WERI-Rb-1 (cell line): ENCODE data around the gene ATXN7L3.

Source experiments
- DNase-seq: peaks from one replicate; pipeline ENCODE4 v3.0.0-alpha.2; 2020
- H3K27ac ChIP-seq: fragments of 250-450 bp; sonication (Bioruptor Pico); 2 replicates; pipeline ENCODE4 v1.5.1; 2020; ENCODE audit warnings: mild to moderate bottlenecking, moderate library complexity
- H3K27me3 ChIP-seq: fragments of 250-450 bp; sonication (Bioruptor Pico); 2 replicates; pipeline ENCODE4 v1.5.1; 2021; ENCODE audit warnings: mild to moderate bottlenecking, low read depth, moderate library complexity; ENCODE audit not compliant: insufficient read depth, severe bottlenecking
- H3K36me3 ChIP-seq: fragments of 250-450 bp; sonication (Bioruptor Pico); 2 replicates; pipeline ENCODE4 v1.5.1; 2020; ENCODE audit warnings: mild to moderate bottlenecking, moderate library complexity
- H3K4me3 ChIP-seq: 2 replicates; pipeline ENCODE4 v1.5.1; 2011; ENCODE audit warnings: low read depth, mild to moderate bottlenecking, control low read depth, low read length
- H3K9me3 ChIP-seq: fragments of 250-450 bp; sonication (Bioruptor Pico); 2 replicates; pipeline ENCODE4 v1.5.1; 2021; ENCODE audit warnings: mild to moderate bottlenecking, moderate library complexity; ENCODE audit not compliant: severe bottlenecking
- TF ChIP-seq, protein P1 (sequence below): IDR thresholded peaks from 2 replicates; pipeline ENCODE4 v1.5.1; 2011; ENCODE audit warnings: low read depth, mild to moderate bottlenecking, control low read depth, inconsistent platforms, low read length

ATXN7L3 gene

DNA sequence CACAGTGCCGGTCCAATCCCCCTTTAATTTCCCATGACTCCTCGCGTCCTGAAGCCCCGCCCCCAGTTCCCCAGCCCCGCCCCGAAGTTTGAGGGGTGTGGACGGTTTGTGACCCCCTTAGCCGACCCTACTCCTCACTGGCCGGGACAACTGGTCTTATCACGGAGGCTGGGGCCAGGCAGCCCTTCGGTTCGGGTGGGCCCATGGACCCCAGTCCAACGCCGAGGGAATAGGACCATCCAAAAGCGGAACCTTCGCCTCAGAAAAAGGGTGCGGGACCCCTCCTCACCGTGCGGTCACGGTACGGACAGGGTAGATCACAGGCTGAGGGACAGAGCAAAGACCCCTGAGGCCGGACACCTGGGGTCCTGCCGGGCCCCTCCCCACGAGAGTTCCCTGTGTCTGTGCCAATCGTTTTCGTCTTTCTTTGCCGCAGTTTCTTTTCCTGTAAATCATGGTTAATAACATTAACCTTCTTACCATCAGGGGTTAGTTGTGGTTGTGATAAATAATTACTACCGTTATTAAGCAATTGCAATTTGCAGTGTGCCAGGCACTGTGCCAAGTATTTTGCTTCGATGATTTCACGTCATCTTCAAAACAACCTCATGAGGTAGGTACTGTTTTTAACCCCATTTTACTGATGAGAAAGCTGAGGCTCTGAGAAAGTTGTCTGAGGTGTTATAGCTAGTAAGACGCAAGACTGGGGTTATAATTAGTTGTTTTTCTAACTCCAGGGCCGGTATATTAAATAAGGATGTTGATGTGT lies 12.4 kb downstream of the ATXN7L3 start:
- TF ChIP-seq, protein P1, sequence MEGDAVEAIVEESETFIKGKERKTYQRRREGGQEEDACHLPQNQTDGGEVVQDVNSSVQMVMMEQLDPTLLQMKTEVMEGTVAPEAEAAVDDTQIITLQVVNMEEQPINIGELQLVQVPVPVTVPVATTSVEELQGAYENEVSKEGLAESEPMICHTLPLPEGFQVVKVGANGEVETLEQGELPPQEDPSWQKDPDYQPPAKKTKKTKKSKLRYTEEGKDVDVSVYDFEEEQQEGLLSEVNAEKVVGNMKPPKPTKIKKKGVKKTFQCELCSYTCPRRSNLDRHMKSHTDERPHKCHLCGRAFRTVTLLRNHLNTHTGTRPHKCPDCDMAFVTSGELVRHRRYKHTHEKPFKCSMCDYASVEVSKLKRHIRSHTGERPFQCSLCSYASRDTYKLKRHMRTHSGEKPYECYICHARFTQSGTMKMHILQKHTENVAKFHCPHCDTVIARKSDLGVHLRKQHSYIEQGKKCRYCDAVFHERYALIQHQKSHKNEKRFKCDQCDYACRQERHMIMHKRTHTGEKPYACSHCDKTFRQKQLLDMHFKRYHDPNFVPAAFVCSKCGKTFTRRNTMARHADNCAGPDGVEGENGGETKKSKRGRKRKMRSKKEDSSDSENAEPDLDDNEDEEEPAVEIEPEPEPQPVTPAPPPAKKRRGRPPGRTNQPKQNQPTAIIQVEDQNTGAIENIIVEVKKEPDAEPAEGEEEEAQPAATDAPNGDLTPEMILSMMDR = no peak
- Histone ChIP-seq H3K36me3 (peaks cover 57% of the 10 kb centered on the region), H3K27ac (peak overlapping the region; percentile 96), H3K9me3 (no peaks in the 10 kb centered on the region), H3K27me3 (no peaks in the 10 kb centered on the region), H3K4me3 (peak overlapping the region; percentile 61)
- no peak for DNase-seq

GRCh38 chr17:44186307-44187130 lies 13.2 kb downstream of the ATXN7L3 start, which contains the start of gene TMUB2:
TSS of gene TMUB2 (plus strand) at chr17:44186972. CDS start at chr17:44187709, 737 bp downstream.
- H3K27ac ChIP-seq = peak within 1 kb of the TSS; percentile 96
- TF ChIP-seq, protein P1 = no peak
- peaks cover 57% of the 10 kb centered on the region for H3K36me3 ChIP-seq

GRCh38 chr17:44184212-44184810 lies 15.4 kb downstream of the ATXN7L3 start:
- no peak for DNase-seq
- Histone ChIP-seq H3K27me3 (no peaks in the 10 kb centered on the region), H3K27ac (no peak overlapping the region), H3K9me3 (no peaks in the 10 kb centered on the region), H3K4me3 (no peak overlapping the region), H3K36me3 (peaks cover 43% of the 10 kb centered on the region)
- TF ChIP-seq, protein P1 = no peak

More at GRCh38 chr17:44186307-44187130, 13.2 kb downstream of the ATXN7L3 start, which contains the start of gene TMUB2:
- Histone ChIP-seq H3K27me3 (no peaks in the 10 kb centered on the region), H3K4me3 (peak within 1 kb of the TSS; percentile 61), H3K9me3 (no peaks in the 10 kb centered on the region)
- DNase-seq = peak; percentile 100

DNA sequence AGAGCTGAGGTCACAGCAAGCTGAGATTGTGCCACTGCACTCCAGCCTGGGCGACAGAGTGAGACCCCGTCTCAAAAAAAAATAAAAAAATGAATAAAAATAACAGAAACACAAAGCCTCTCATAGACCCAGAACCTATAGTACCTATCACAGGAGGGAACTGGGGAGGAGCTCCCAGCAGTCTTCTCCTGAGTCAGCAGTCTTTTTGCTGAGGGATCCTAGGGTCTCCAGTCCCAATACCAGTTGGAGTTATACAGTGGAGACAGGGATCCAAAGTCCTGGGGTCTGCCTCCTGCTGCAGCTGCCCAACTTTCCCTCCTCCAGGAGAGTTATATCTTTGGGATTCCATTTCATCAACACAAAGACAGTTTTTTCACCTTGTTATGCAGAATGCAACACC lies 16.7 kb downstream of the ATXN7L3 start:
- peaks cover 52% of the 10 kb centered on the region for H3K36me3 ChIP-seq
- H3K4me3 ChIP-seq = no peak overlapping the region
- no peak overlapping the region for H3K27ac ChIP-seq
- DNase-seq = no peak
- no peaks in the 10 kb centered on the region for H3K27me3 ChIP-seq
- H3K9me3 ChIP-seq = no peaks in the 10 kb centered on the region
- TF ChIP-seq, protein P1 = no peak

DNA sequence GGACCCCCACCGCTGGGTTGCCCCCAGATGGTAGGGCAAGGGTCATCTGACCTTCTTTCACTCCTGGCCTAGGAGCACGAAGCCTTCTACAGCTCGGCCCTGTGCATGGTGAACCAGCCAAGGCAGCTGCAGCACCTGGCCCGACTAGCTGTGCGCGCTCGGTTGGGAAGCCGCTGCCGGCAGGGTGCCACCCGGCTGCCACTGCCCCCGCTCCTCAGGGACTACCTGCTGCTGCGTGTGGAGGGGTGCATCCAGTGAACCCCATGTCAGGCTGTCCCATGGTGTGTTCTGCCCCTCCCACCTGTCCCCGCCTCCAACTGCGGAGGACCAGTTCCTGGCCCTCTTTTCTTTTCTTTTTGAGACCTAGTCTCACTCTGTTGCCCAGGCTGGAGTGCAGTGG lies 21.6 kb downstream of the ATXN7L3 start:
- Histone ChIP-seq H3K4me3 (no peak overlapping the region), H3K36me3 (peaks cover 66% of the 10 kb centered on the region), H3K27me3 (no peaks in the 10 kb centered on the region), H3K9me3 (no peaks in the 10 kb centered on the region), H3K27ac (no peak overlapping the region)
- TF ChIP-seq, protein P1 = no peak
- DNase-seq = no peak
